DOHH2 (cell line): ENCODE measurements around the gene EXD3.

ENCODE experiments used
- H3F3A ChIP-seq: fragments of 200-600 bp; sonication (generic), shearing (Covaris generic); 2 replicates; pipeline ENCODE4 v1.6.0; 2016; ENCODE audit warnings: antibody characterized with exemption, mild to moderate bottlenecking; ENCODE audit not compliant: control insufficient read depth, insufficient read depth
- H3K27ac ChIP-seq: fragments of 200-600 bp; sonication (generic); 2 replicates; pipeline ENCODE4 v1.5.1; 2014; ENCODE audit warnings: low read depth, mild to moderate bottlenecking, low read length, moderate library complexity
- H3K27me3 ChIP-seq: fragments of 200-600 bp; sonication (generic); 2 replicates; pipeline ENCODE4 v1.6.1; 2014; ENCODE audit warnings: mild to moderate bottlenecking, low read length, mixed read lengths; ENCODE audit not compliant: control insufficient read depth
- H3K36me3 ChIP-seq: fragments of 200-600 bp; sonication (generic); 2 replicates; pipeline ENCODE4 v1.6.1; 2014; ENCODE audit warnings: mild to moderate bottlenecking, low read length, moderate library complexity, mixed read lengths; ENCODE audit not compliant: control insufficient read depth
- H3K4me1 ChIP-seq: fragments of 200-600 bp; sonication (generic); 2 replicates; pipeline ENCODE4 v1.6.1; 2014; ENCODE audit warnings: mild to moderate bottlenecking, low read length, mixed read lengths; ENCODE audit not compliant: control insufficient read depth
- H3K4me2 ChIP-seq: fragments of 200-600 bp; sonication (generic); 2 replicates; pipeline ENCODE4 v1.6.0; 2014; ENCODE audit warnings: mild to moderate bottlenecking, low read length, moderate library complexity
- H3K4me3 ChIP-seq: fragments of 200-600 bp; sonication (generic); 2 replicates; pipeline ENCODE4 v1.5.1; 2014; ENCODE audit warnings: mild to moderate bottlenecking, low read length, mixed read lengths
- H3K79me2 ChIP-seq: fragments of 200-600 bp; sonication (generic); 2 replicates; pipeline ENCODE4 v1.6.1; 2014; ENCODE audit warnings: mild to moderate bottlenecking, low read length, mixed read lengths; ENCODE audit not compliant: control insufficient read depth
- H3K9me2 ChIP-seq: fragments of 200-600 bp; sonication (generic); replicated peaks from 2 replicates; pipeline ENCODE4 v1.6.1; 2014; ENCODE audit warnings: mild to moderate bottlenecking, low read length, mixed read lengths; ENCODE audit not compliant: control insufficient read depth
- H3K9me3 ChIP-seq: fragments of 200-600 bp; sonication (generic); 2 replicates; pipeline ENCODE4 v1.6.1; 2014; ENCODE audit warnings: antibody characterized with exemption, low read length, mixed read lengths; ENCODE audit not compliant: control insufficient read depth, insufficient read depth
- H4K20me1 ChIP-seq: fragments of 200-600 bp; sonication (generic); 2 replicates; pipeline ENCODE4 v1.6.0; 2014; ENCODE audit warnings: low read depth, mild to moderate bottlenecking, antibody characterized with exemption, low read length, moderate library complexity; ENCODE audit not compliant: control insufficient read depth, insufficient read depth
- EZH2phosphoT487 ChIP-seq: fragments of 200-600 bp; sonication (generic); IDR thresholded peaks from 2 replicates; pipeline ENCODE4 v1.6.1; 2017; ENCODE audit warnings: borderline replicate concordance, mild to moderate bottlenecking, antibody characterized with exemption, low read length, moderate library complexity, mixed read lengths
- TF ChIP-seq, protein P1 (sequence below): fragments of 200-600 bp; sonication (generic); IDR thresholded peaks from one replicate; pipeline ENCODE4 v1.5.1; 2014; ENCODE audit warnings: antibody characterized with exemption, mild to moderate bottlenecking, low read depth, low read length; ENCODE audit not compliant: poor library complexity, severe bottlenecking

EXD3 gene

DNA sequence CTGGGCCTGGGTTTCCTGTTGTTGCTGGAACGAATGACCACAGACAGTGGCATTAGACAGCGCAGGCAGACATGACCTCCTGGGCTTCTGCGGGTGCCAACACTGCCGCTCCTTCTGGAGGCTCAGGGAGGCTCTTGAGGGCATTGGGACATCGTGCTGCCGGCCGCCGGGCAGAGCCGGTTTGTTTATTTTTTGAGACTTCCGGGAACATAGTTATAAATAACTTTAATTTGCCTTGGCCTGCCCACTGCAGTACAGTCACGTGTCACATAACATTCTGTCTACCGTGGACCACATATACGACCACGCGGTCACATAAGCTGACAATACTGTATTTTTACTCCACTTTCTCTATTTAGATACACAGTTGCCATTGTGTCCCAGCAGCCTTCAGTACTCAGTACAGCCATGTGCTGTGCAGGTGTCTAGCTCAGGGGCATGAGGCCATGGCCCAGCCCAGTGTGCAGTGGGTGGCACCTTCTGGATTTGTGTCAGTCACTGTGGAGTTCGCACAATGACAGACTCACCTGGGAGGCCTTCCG lies 153.7 kb downstream of the EXD3 start:
- no peaks in the 10 kb centered on the region for H4K20me1 ChIP-seq
- no peaks in the 10 kb centered on the region for H3K9me3 ChIP-seq
- H3K4me2 ChIP-seq: peak overlapping the region; percentile 98

DNA sequence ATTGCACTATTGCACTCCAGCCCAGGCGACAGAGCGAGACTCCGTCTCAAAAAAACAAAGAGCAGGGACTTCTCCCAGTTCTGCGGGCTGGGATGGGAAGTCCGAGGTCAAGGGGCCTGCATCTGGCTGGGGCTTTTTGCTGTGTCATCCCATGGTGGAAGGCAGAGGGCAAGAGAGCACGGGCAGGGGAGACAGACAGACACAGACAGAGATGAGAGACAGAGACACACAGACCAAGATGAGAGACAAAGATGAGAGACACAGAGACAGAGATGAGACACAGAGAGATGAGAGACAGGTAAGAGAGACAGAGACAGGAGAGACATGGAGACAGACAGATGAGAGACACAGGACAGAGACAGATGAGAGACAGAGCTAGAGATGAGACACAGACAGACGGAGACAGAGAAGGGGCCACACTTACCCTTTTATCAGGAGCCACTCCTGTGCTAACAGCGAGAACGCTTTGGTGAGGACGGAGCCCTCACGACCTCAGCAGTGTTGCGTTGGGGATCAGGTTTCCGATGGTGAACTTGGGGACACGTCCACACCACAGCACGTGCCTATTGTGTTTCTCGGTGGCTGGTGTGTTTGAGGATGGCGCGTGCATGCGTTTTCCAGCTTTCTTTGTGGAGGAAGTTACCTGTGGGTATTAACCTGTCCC lies 154.3 kb downstream of the EXD3 start:
- Histone ChIP-seq H3K4me3 (peak overlapping the region; percentile 75), H3K27me3 (no peaks in the 10 kb centered on the region), H3K4me1 (peaks cover 74% of the 10 kb centered on the region), H3F3A (peaks cover 25% of the 10 kb centered on the region), H3K9me3 (no peaks in the 10 kb centered on the region), H3K9me2 (no peaks in the 10 kb centered on the region), H3K36me3 (peaks cover 83% of the 10 kb centered on the region), H3K27ac (peak overlapping the region; percentile 84), H4K20me1 (no peaks in the 10 kb centered on the region), H3K4me2 (peak overlapping the region; percentile 98), H3K79me2 (peaks cover 52% of the 10 kb centered on the region)
- TF ChIP-seq, protein P1, sequence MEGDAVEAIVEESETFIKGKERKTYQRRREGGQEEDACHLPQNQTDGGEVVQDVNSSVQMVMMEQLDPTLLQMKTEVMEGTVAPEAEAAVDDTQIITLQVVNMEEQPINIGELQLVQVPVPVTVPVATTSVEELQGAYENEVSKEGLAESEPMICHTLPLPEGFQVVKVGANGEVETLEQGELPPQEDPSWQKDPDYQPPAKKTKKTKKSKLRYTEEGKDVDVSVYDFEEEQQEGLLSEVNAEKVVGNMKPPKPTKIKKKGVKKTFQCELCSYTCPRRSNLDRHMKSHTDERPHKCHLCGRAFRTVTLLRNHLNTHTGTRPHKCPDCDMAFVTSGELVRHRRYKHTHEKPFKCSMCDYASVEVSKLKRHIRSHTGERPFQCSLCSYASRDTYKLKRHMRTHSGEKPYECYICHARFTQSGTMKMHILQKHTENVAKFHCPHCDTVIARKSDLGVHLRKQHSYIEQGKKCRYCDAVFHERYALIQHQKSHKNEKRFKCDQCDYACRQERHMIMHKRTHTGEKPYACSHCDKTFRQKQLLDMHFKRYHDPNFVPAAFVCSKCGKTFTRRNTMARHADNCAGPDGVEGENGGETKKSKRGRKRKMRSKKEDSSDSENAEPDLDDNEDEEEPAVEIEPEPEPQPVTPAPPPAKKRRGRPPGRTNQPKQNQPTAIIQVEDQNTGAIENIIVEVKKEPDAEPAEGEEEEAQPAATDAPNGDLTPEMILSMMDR: no peak
- TF ChIP-seq EZH2phosphoT487: no peak

More for the DNA sequence above, 153.7 kb downstream of the EXD3 start:
- Histone ChIP-seq H3K4me1 (peaks cover 80% of the 10 kb centered on the region), H3K4me3 (peak overlapping the region; percentile 75), H3K27me3 (no peaks in the 10 kb centered on the region), H3K36me3 (peaks cover 79% of the 10 kb centered on the region), H3K27ac (peak overlapping the region; percentile 84), H3K79me2 (peaks cover 48% of the 10 kb centered on the region), H3K9me2 (no peaks in the 10 kb centered on the region), H3F3A (peaks cover 25% of the 10 kb centered on the region)
- TF ChIP-seq, protein P1: no peak
- TF ChIP-seq EZH2phosphoT487: no peak

DNA sequence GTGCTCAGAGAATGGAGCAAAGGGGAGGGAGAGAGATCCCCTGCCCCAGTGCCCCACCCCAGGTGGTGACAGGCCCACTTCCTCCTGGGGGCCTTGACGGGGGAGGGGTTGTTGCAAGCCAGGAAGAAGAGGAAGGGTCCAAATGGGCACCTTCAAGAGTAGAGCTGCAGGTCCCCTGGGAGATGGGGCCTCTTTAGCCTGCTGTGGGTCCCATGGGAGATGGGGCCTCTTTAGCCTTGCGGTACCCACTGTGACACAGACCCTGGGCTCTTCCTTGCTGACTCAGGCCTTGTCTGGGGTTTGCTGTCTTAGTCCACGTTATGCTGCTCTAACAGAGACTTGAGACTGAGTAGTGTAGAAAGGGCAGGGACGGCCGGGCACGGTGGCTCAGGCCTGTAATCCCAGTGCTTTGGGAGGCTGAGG lies 155.0 kb downstream of the EXD3 start:
- peak overlapping the region; percentile 84 for H3K27ac ChIP-seq
- no peak for TF ChIP-seq EZH2phosphoT487
- TF ChIP-seq, protein P1: no peak
- no peaks in the 10 kb centered on the region for H4K20me1 ChIP-seq
- H3K4me1 ChIP-seq: peaks cover 67% of the 10 kb centered on the region
- peak overlapping the region; percentile 75 for H3K4me3 ChIP-seq
- no peaks in the 10 kb centered on the region for H3K9me2 ChIP-seq
- H3K27me3 ChIP-seq: no peaks in the 10 kb centered on the region
- H3K9me3 ChIP-seq: no peaks in the 10 kb centered on the region
- H3F3A ChIP-seq: peaks cover 25% of the 10 kb centered on the region
- peaks cover 49% of the 10 kb centered on the region for H3K79me2 ChIP-seq
- peaks cover 79% of the 10 kb centered on the region for H3K36me3 ChIP-seq
- H3K4me2 ChIP-seq: peak overlapping the region; percentile 98
